Gastrocnemius medialis (tissue), 4 donors: ENCODE data around the gene EMC8.

Experiments used
- CTCF ChIP-seq, 5 experiments: fragments of 450-650 bp in 3 of 5; fragments of 200-600 bp in 2 of 5; sonication (generic) in 2 of 5; IDR thresholded peaks in 4 of 5; conservative IDR thresholded peaks in 1 of 5; 1 replicate in 4 of 5; 2 replicates in 1 of 5; pipeline ENCODE4 v1.5.1; 2016 to 2019; ENCODE audit warnings: antibody characterized with exemption in 5 of 5, mild to moderate bottlenecking in 3 of 5, moderate library complexity in 3 of 5
- POLR2A ChIP-seq, 2 donors: fragments of 450-650 bp; IDR thresholded peaks; one replicate each; pipeline ENCODE4 v1.6.1; 2017; ENCODE audit warnings: antibody characterized with exemption in 2 of 2, mild to moderate bottlenecking in 2 of 2, moderate library complexity in 2 of 2

GRCh38 chr16:85773044-85773443 is 26.3 kb downstream of the EMC8 start:
- TF ChIP-seq CTCF (IDR thresholded peaks at IDR 0.05 in 4 of 5, conservative IDR thresholded peaks at IDR 0.05 in 1 of 5), result no peak
- TF ChIP-seq POLR2A (IDR thresholded peaks at IDR 0.05), result no peak
